ENCODE measurements around the gene DPYD.

DNA sequence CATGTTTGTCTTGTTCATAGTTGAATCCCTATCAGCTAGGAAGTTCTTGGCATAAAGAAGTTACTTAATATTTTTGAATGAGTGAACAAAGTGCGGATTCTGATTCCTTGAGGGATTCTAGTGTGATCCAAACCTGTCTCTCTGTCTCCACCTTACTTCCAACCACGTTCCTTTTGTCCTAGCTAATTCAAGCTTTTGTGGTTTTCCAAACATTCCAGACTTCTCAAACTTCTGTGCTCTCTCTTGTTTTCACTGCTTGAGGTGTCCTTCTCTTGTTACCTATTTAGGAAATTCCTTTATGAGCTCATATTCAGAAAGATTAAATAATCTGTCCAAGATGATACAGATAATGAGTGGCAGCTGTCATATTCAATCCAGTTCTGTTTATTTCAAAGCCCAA lies 846.1 kb downstream of the DPYD start:
- no peak for TF ChIP-seq YY1 (IDR thresholded peaks at IDR 0.05; ENCODE audit: insufficient read depth, insufficient read length)
- no peak for TF ChIP-seq ZNF274 (IDR thresholded peaks at IDR 0.05; ENCODE audit: low read depth, low read length)
- TF ChIP-seq SUZ12 (IDR thresholded peaks at IDR 0.05; ENCODE audit: extremely low read depth, insufficient read depth, insufficient read length): no peak
